HPDE6-E6E7 (cell line): ENCODE measurements around the gene CREB3.
A peak's percentile ranks its signal among the peaks of the same experiment; 100 is the strongest.

ENCODE experiments used
- DNase-seq: peaks from one replicate; pipeline ENCODE4 v3.0.0; 2011; ENCODE audit warnings: missing footprints; ENCODE audit errors: extremely low spot score

The CREB3 gene

GRCh38 chr9:35732185-35732799 is at the start of gene CREB3, which contains the start of gene TLN1:
CREB3 (plus strand) TSS chr9:35732666; CDS start chr9:35732773, 107 bp downstream.
TLN1 (minus strand) TSS chr9:35732195; CDS start chr9:35725694, 6,501 bp downstream.
- peak; percentile 96 for DNase-seq

GRCh38 chr9:35683323-35683722 is 49.1 kb upstream of the CREB3 start:
- DNase-seq: no peak

GRCh38 chr9:35684921-35685320 is 47.5 kb upstream of the CREB3 start:
- no peak for DNase-seq

- DNase-seq: no peak
Measured at GRCh38 chr9:35685506-35685905, 47.0 kb upstream of the CREB3 start.

GRCh38 chr9:35686222-35687203 is 46.0 kb upstream of the CREB3 start:
- DNase-seq: no peak

- no peak for DNase-seq
Measured at GRCh38 chr9:35687306-35687705, 45.2 kb upstream of the CREB3 start.

GRCh38 chr9:35687972-35688557 is 44.4 kb upstream of the CREB3 start:
- DNase-seq: no peak

GRCh38 chr9:35688558-35689541 is 43.6 kb upstream of the CREB3 start:
- peak; percentile 69 for DNase-seq

- peak; percentile 53 for DNase-seq
Measured at GRCh38 chr9:35689542-35690293, 42.7 kb upstream of the CREB3 start, which contains the start of gene TPM2. TPM2 (minus strand) TSS chr9:35689925; CDS start chr9:35689817, 108 bp downstream.

- peak; percentile 12 for DNase-seq
Measured at GRCh38 chr9:35690294-35690613, 42.2 kb upstream of the CREB3 start.

GRCh38 chr9:35690614-35691333 is 41.7 kb upstream of the CREB3 start:
- DNase-seq: peak; percentile 12

- no peak for DNase-seq
Measured at GRCh38 chr9:35691334-35691650, 41.2 kb upstream of the CREB3 start.

GRCh38 chr9:35691757-35692301 is 40.6 kb upstream of the CREB3 start:
- no peak for DNase-seq

GRCh38 chr9:35695943-35696401 is 36.5 kb upstream of the CREB3 start:
- no peak for DNase-seq

- DNase-seq: peak; percentile 60
Measured at GRCh38 chr9:35696520-35697215, 35.8 kb upstream of the CREB3 start.

GRCh38 chr9:35697486-35697885 is 35.0 kb upstream of the CREB3 start:
- no peak for DNase-seq

- no peak for DNase-seq
Measured at GRCh38 chr9:35698231-35698630, 34.2 kb upstream of the CREB3 start.

GRCh38 chr9:35700031-35700430 is 32.4 kb upstream of the CREB3 start:
- no peak for DNase-seq

- no peak for DNase-seq
Measured at GRCh38 chr9:35700942-35701341, 31.5 kb upstream of the CREB3 start.
